ENCODE results near the gene TRPV5. TPM values are rescaled to one million over a fixed set of nuclear protein-coding genes. Genes with fewer than 3 reads are reported as not detected.

TRPV5 gene
- total RNA-seq, 2 donors from 2014 or later = not detected

GRCh38 chr7:142916508-142916907 is 17.0 kb downstream of the TRPV5 start:
- Histone ChIP-seq H3K4me1 (peaks cover 22% of the 10 kb centered on the region), H3K27me3 (no peaks in the 10 kb centered on the region), H3K36me3 (replicated peaks in 1 of 2; ENCODE audit: insufficient read depth in 1 of 2, low read depth in 2 of 2) (no peaks in the 10 kb centered on the region), H3K27ac (no peak overlapping the region), H3K4me3 (no peak overlapping the region), H3K9me3 (no peaks in the 10 kb centered on the region)
- intact Hi-C loops (cut with DNase I) = no loop called here
- DNase-seq (no peak), ATAC-seq (no peak)
- 37 to 50% methylated on average over 2 of the region's 2 CpGs for WGBS, 2 donors
- no peak for TF ChIP-seq CTCF (IDR thresholded peaks at IDR 0.05)
- no peak for TF ChIP-seq POLR2A (IDR thresholded peaks at IDR 0.05)

GRCh38 chr7:142915315-142915714 is 18.2 kb downstream of the TRPV5 start:
- no peak overlapping the region for H3K4me3 ChIP-seq
- H3K4me1 ChIP-seq = peaks cover 34% of the 10 kb centered on the region
- ATAC-seq (no peak), DNase-seq (no peak)
- WGBS, 2 donors = 87 to 89% methylated on average over 8 of the region's 8 CpGs
- intact Hi-C loops (cut with DNase I) = no loop called here
- H3K27ac ChIP-seq = no peak overlapping the region
- no peaks in the 10 kb centered on the region for H3K27me3 ChIP-seq
- H3K9me3 ChIP-seq = no peaks in the 10 kb centered on the region
- no peaks in the 10 kb centered on the region for H3K36me3 ChIP-seq (replicated peaks in 1 of 2; ENCODE audit: insufficient read depth in 1 of 2, low read depth in 2 of 2)
- TF ChIP-seq CTCF (IDR thresholded peaks at IDR 0.05) (no peak), POLR2A (IDR thresholded peaks at IDR 0.05) (no peak)

GRCh38 chr7:142914121-142914520 is 19.4 kb downstream of the TRPV5 start:
- no peak overlapping the region for H3K27ac ChIP-seq
- 59 to 73% methylated on average over 1 of the region's 1 CpG for WGBS, 2 donors

GRCh38 chr7:142913566-142913965 is 20.0 kb downstream of the TRPV5 start:
- intact Hi-C loops (cut with DNase I) = no loop called here
- H3K4me3 ChIP-seq = no peak overlapping the region
- peak overlapping the region in 2 of 4 donors; percentile 29 to 35 for H3K27ac ChIP-seq
- WGBS, 2 donors = 70 to 82% methylated on average over 2 of the region's 2 CpGs
- H3K4me1 ChIP-seq = peaks cover 51% of the 10 kb centered on the region
- DNase-seq (no peak), ATAC-seq (no peak)
- TF ChIP-seq POLR2A (IDR thresholded peaks at IDR 0.05) (no peak), CTCF (IDR thresholded peaks at IDR 0.05) (no peak)
- no peaks in the 10 kb centered on the region for H3K9me3 ChIP-seq
- no peaks in the 10 kb centered on the region for H3K27me3 ChIP-seq
- H3K36me3 ChIP-seq (replicated peaks in 1 of 2; ENCODE audit: insufficient read depth in 1 of 2, low read depth in 2 of 2) = no peaks in the 10 kb centered on the region

More at GRCh38 chr7:142914121-142914520, 19.4 kb downstream of the TRPV5 start:
- intact Hi-C loops (cut with DNase I) = no loop called here
- TF ChIP-seq POLR2A (IDR thresholded peaks at IDR 0.05) (no peak), CTCF (IDR thresholded peaks at IDR 0.05) (no peak)
- Histone ChIP-seq H3K4me3 (no peak overlapping the region), H3K9me3 (no peaks in the 10 kb centered on the region), H3K27me3 (no peaks in the 10 kb centered on the region), H3K36me3 (replicated peaks in 1 of 2; ENCODE audit: insufficient read depth in 1 of 2, low read depth in 2 of 2) (no peaks in the 10 kb centered on the region), H3K4me1 (peaks cover 46% of the 10 kb centered on the region)
- DNase-seq (no peak), ATAC-seq (no peak)

GRCh38 chr7:142913051-142913450 is 20.5 kb downstream of the TRPV5 start:
- TF ChIP-seq CTCF (IDR thresholded peaks at IDR 0.05) = no peak
- no peak for TF ChIP-seq POLR2A (IDR thresholded peaks at IDR 0.05)
- H3K36me3 ChIP-seq (replicated peaks in 1 of 2; ENCODE audit: insufficient read depth in 1 of 2, low read depth in 2 of 2) = no peaks in the 10 kb centered on the region
- no peak overlapping the region for H3K4me3 ChIP-seq
- no peaks in the 10 kb centered on the region for H3K27me3 ChIP-seq
- ATAC-seq = no peak
- no peaks in the 10 kb centered on the region for H3K9me3 ChIP-seq
- peak overlapping the region in 2 of 4 donors; percentile 29 to 35 for H3K27ac ChIP-seq
- WGBS, 2 donors = 37 to 55% methylated on average over 3 of the region's 3 CpGs
- DNase-seq = no peak
- H3K4me1 ChIP-seq = peaks cover 56% of the 10 kb centered on the region
- intact Hi-C loops (cut with DNase I) = no loop called here

Data from body of pancreas (tissue), 4 donors.